ENCODE measurements around the gene TTLL7.

- no peak for TF ChIP-seq POLR2A (IDR thresholded peaks at IDR 0.05; ENCODE audit: low read depth, low read length)
- no peak for TF ChIP-seq POLR2AphosphoS5 (IDR thresholded peaks at IDR 0.05; ENCODE audit: low read depth, low read length)
- no peak for TF ChIP-seq TAF1 (IDR thresholded peaks at IDR 0.05; ENCODE audit: borderline replicate concordance, low read depth, low read length)
These were observed 126.4 kb downstream of the TTLL7 start for GRCh38 chr1:83872515-83872914.
